GM12878 (cell line): ENCODE data around the gene KIAA1671. TPM values are rescaled to one million over a fixed set of nuclear protein-coding genes. Genes with fewer than 3 reads are reported as not detected.

Experiments used
- ATAC-seq: fragments of 200-7000 bp; cut with Tn5 transposase; 3 replicates; pipeline ENCODE4 v1.9.1; 2020; ENCODE audit warnings: mild to moderate bottlenecking, moderate library complexity
- BruUV-seq: library from RNA; stranded (reverse); fragments of 400-500 nt; replicated peaks from 2 replicates; lab custom pipeline; 2021; lab: Mats Ljungman, UMichigan
- CTCF ChIA-PET: fragments of 300-600 bp; sonication (Branson Sonifier 250); formaldehyde crosslinking; extraction: SDS; loops from one replicate; lab custom pipeline; 2021; ENCODE audit warnings: inconsistent platforms; lab: Yijun Ruan, JAX
- POLR2A ChIA-PET: fragments of 350-600 bp; formaldehyde crosslinking; extraction: SDS; loops from one replicate; lab custom pipeline; 2021; ENCODE audit warnings: inconsistent platforms; lab: Charles Lee
- RAD21 ChIA-PET: fragments of 300-600 bp; sonication (Branson Sonifier 250); formaldehyde crosslinking; loops from one replicate; lab custom pipeline; 2023; ENCODE audit warnings: antibody characterized with exemption; ENCODE audit not compliant: unreplicated experiment; lab: Charles Lee
- SMC1A ChIA-PET: fragments of 300-600 bp; sonication (Branson Sonifier 250); formaldehyde crosslinking; loops from one replicate; lab custom pipeline; 2023; ENCODE audit not compliant: unreplicated experiment, uncharacterized antibody; lab: Charles Lee
- DNase-seq: peaks from one replicate; pipeline ENCODE4 v3.0.0-alpha.2; 2011; ENCODE audit warnings: low read depth, low spot score
- FAIRE-seq: peaks from 3 replicates; lab custom pipeline; 2011; peaks lifted over from hg19 to GRCh38; lab: Jason Lieb, UNC
- H2AFZ ChIP-seq: 2 replicates; pipeline ENCODE4 v1.6.0; 2011; ENCODE audit warnings: low read depth, low read length, control low read depth; ENCODE audit not compliant: control insufficient read depth
- H3K27ac ChIP-seq: 2 replicates; pipeline ENCODE4 v1.5.1; 2011; ENCODE audit warnings: control low read depth; ENCODE audit not compliant: control insufficient read depth, insufficient read depth
- H3K27me3 ChIP-seq, 2 experiments: replicated peaks in 1 of 2; 2 replicates each; pipeline versions ENCODE4 v1.6.0 to v1.6.1; 2011; ENCODE audit warnings: low read length in 1 of 2; ENCODE audit not compliant: control insufficient read depth in 2 of 2, insufficient read depth in 2 of 2
- H3K36me3 ChIP-seq, 2 experiments: 2 replicates each; pipeline ENCODE4 v1.5.1; 2011; ENCODE audit warnings: low read length in 1 of 2; ENCODE audit not compliant: control insufficient read depth in 2 of 2, insufficient read depth in 2 of 2
- H3K4me1 ChIP-seq: 2 replicates; pipeline ENCODE4 v1.6.1; 2011; ENCODE audit warnings: mild to moderate bottlenecking, low read length, moderate library complexity, mixed read lengths; ENCODE audit not compliant: control insufficient read depth, insufficient read depth
- H3K4me2 ChIP-seq: 2 replicates; pipeline ENCODE4 v1.6.0; 2011; ENCODE audit warnings: control low read depth; ENCODE audit not compliant: control insufficient read depth, insufficient read depth
- H3K4me3 ChIP-seq: fragments of 200-600 bp; sonication (generic); 2 replicates; pipeline ENCODE4 v1.5.1; 2016
- H3K79me2 ChIP-seq: 2 replicates; pipeline ENCODE4 v1.6.0; 2011; ENCODE audit warnings: low read length; ENCODE audit not compliant: control insufficient read depth, insufficient read depth
- H3K9ac ChIP-seq: 2 replicates; pipeline ENCODE4 v1.8.0; 2011; ENCODE audit warnings: low read length, control low read depth, mixed read lengths; ENCODE audit not compliant: control insufficient read depth, insufficient read depth
- H3K9me3 ChIP-seq: replicated peaks from 3 replicates; pipeline ENCODE4 v1.5.1; 2011; ENCODE audit warnings: mild to moderate bottlenecking, low read length; ENCODE audit not compliant: control insufficient read depth, insufficient read depth
- H4K20me1 ChIP-seq: 2 replicates; pipeline ENCODE4 v1.6.0; 2011; ENCODE audit not compliant: control insufficient read depth, insufficient read depth
- BHLHE40 ChIP-seq, 2 experiments: fragments of 450-650 bp in 1 of 2; IDR thresholded peaks; 2 replicates each; pipeline ENCODE4 v1.6.1; 2011 to 2017; ENCODE audit warnings: low read depth in 2 of 2, borderline replicate concordance in 1 of 2, improper control_type of control experiment in 1 of 2, low read length in 1 of 2, mild to moderate bottlenecking in 1 of 2
- CBX3 ChIP-seq: fragments of 200-600 bp; sonication (generic); IDR thresholded peaks from 2 replicates; pipeline ENCODE4 v1.6.1; 2016; ENCODE audit warnings: low read depth, borderline replicate concordance
- MEF2B ChIP-seq: fragments of 450-650 bp; IDR thresholded peaks from 2 replicates; pipeline ENCODE4 v1.6.1; 2018; ENCODE audit warnings: mild to moderate bottlenecking, moderate library complexity; ENCODE audit not compliant: partially characterized antibody, poor library complexity, severe bottlenecking
- NFYB ChIP-seq: IDR thresholded peaks from 2 replicates; pipeline ENCODE4 v1.6.1; 2011; ENCODE audit warnings: low read depth, mild to moderate bottlenecking, low read length, improper control_type of control experiment, moderate library complexity; ENCODE audit not compliant: insufficient read depth
- RCOR1 ChIP-seq: conservative IDR thresholded peaks from 2 replicates; pipeline ENCODE4 v1.6.1; 2012; ENCODE audit warnings: low read depth, low read length, improper control_type of control experiment
- REST ChIP-seq: IDR thresholded peaks from 2 replicates; pipeline ENCODE4 v1.6.1; 2012; ENCODE audit warnings: mild to moderate bottlenecking, low read depth, low read length
- SMC3 ChIP-seq: IDR thresholded peaks from 2 replicates; pipeline ENCODE4 v1.6.1; 2011; ENCODE audit warnings: low read length, improper control_type of control experiment, borderline replicate concordance
- SREBF2 ChIP-seq: IDR thresholded peaks from 2 replicates; pipeline ENCODE4 v1.6.1; 2012; ENCODE audit warnings: mild to moderate bottlenecking, low read length
- TCF12 ChIP-seq: IDR thresholded peaks from 2 replicates; pipeline ENCODE4 v1.6.1; 2011; ENCODE audit warnings: low read depth, mild to moderate bottlenecking, low read length
- TCF7 ChIP-seq: IDR thresholded peaks from 2 replicates; pipeline ENCODE4 v1.6.1; 2014; ENCODE audit warnings: antibody characterized with exemption, borderline replicate concordance
- WGBS: methylation state at CpG from one replicate; pipeline ENCODE4 v1.1.6; 2016; ENCODE audit warnings: low lambda C conversion rate; ENCODE audit not compliant: insufficient replicate concordance, insufficient coverage; ENCODE audit errors: missing lambda C conversion rate; 5-methylcytosine and 5-hydroxymethylcytosine counted together
- in situ Hi-C: fragments of 300-500 bp; cut with MboI; formaldehyde crosslinking; loops from 9 replicates; pipeline ENCODE4 v1.14.3; 2018; ENCODE audit warnings: mixed read lengths
- intact Hi-C: fragments of 100-400 bp; cut with micrococcal nuclease; formaldehyde crosslinking; loops from one replicate; pipeline ENCODE4 v1.14.2; 2022; ENCODE audit not compliant: unreplicated experiment
- polyA plus RNA-seq, 11 experiments: library from polyadenylated mRNA; depleted of rRNA in 4 of 11; unstranded in 6 of 11; stranded (reverse) in 5 of 11; fragments of >200 nt; fragmentation: Nextera tagmentation in 4 of 11; fragmentation: Illumina TruSeq in 1 of 11; extraction: Ambion mirVana in 4 of 11; extraction: Trizol in 1 of 11; gene quantifications; 1 replicate in 1 of 11; 2 replicates in 10 of 11; pipeline versions ENCODE4 v1.2.1 to v1.2.3, GENCODE V29; 2011 to 2016; ENCODE audit warnings: inconsistent platforms in 2 of 11, missing spikeins in 2 of 11, low read depth in 1 of 11
- total RNA-seq, 4 experiments: library from RNA; depleted of rRNA in 3 of 4; stranded (reverse); fragments of >200 nt in 3 of 4; fragmentation: Illumina TruSeq in 1 of 4; extraction: Trizol in 1 of 4; gene quantifications; 2 replicates each; pipeline versions ENCODE4 v1.2.1 to v1.2.3, GENCODE V29; 2013 to 2021

KIAA1671 gene
- total and polyA plus RNA-seq, 10 of the 15 experiments (the other 5 are each of a cell fraction or from before 2014, with no cell fraction given), result 0.05 to 2.7 (median 0.33) TPM

GRCh38 chr22:25101986-25102385 lies 149.5 kb downstream of the KIAA1671 start:
- H3K79me2 ChIP-seq, result no peaks in the 10 kb centered on the region
- no peak overlapping the region for H3K27ac ChIP-seq
- no peak overlapping the region for H2AFZ ChIP-seq
- CTCF ChIA-PET, result no interaction called here
- FAIRE-seq (no peak), DNase-seq (no peak), ATAC-seq (no peak)
- RAD21 ChIA-PET, result no interaction called here
- WGBS, result 8% methylated on average over 4 of the region's 4 CpGs
- no peaks in the 10 kb centered on the region for H3K4me1 ChIP-seq
- no TSS peak for BruUV-seq
- in situ Hi-C loops (no loop called here), intact Hi-C loops (no loop called here)
- H3K9ac ChIP-seq, result no peak overlapping the region
- H3K4me2 ChIP-seq, result no peak overlapping the region
- no peaks in the 10 kb centered on the region for H4K20me1 ChIP-seq
- POLR2A ChIA-PET, result no interaction called here
- no peaks in the 10 kb centered on the region for H3K36me3 ChIP-seq
- TF ChIP-seq SREBF2, result no peak
- no peak for TF ChIP-seq MEF2B
- no peak for TF ChIP-seq CBX3
- no peak for TF ChIP-seq SMC3
- TF ChIP-seq TCF7, result no peak
- no peak for TF ChIP-seq TCF12
- TF ChIP-seq RCOR1, result no peak
- TF ChIP-seq BHLHE40 (IDR thresholded peaks at IDR 0.05; ENCODE audit: borderline replicate concordance in 1 of 2, low read depth in 2 of 2, low read length in 1 of 2), result no peak
- TF ChIP-seq NFYB, result no peak
- no peak for TF ChIP-seq REST
- TF ChIP-seq, all 136 proteins: peak for 0
- Histone ChIP-seq H3K4me3 (no peak overlapping the region), H3K27me3 (no peaks in the 10 kb centered on the region), H3K9me3 (no peaks in the 10 kb centered on the region)
- SMC1A ChIA-PET, result no interaction called here
